Neural cell (in vitro differentiated cells): ENCODE measurements around the gene MLPH. TPM values are rescaled to one million over a fixed set of nuclear protein-coding genes. Genes with fewer than 3 reads are reported as not detected.

ENCODE experiments used
- H2AFZ ChIP-seq: fragments of 200-600, 300-800 bp; sonication (generic), shearing (Covaris generic); 2 replicates; pipeline ENCODE4 v1.6.0; 2014; ENCODE audit warnings: low read depth, mild to moderate bottlenecking, antibody characterized with exemption, low read length, moderate library complexity
- H3F3A ChIP-seq: fragments of 200-600 bp; shearing (Covaris generic); 2 replicates; pipeline ENCODE4 v1.6.1; 2016; ENCODE audit warnings: mild to moderate bottlenecking, moderate library complexity, mixed read lengths, antibody characterized with exemption, low read length; ENCODE audit not compliant: insufficient read depth, poor library complexity, severe bottlenecking
- H3K27ac ChIP-seq: fragments of 200-600, 300-800 bp; sonication (generic), shearing (Covaris generic); 2 replicates; pipeline ENCODE4 v1.5.1; 2014; ENCODE audit warnings: mild to moderate bottlenecking, low read length, moderate library complexity
- H3K27me3 ChIP-seq: fragments of 300-800, 200-600 bp; sonication (generic), shearing (Covaris generic); 2 replicates; pipeline ENCODE4 v1.6.0; 2014; ENCODE audit warnings: mild to moderate bottlenecking, low read depth, low read length, moderate library complexity; ENCODE audit not compliant: insufficient read depth
- H3K36me3 ChIP-seq: fragments of 300-800, 200-600 bp; sonication (generic), shearing (Covaris generic); 2 replicates; pipeline ENCODE4 v1.5.1; 2014; ENCODE audit warnings: mild to moderate bottlenecking, antibody characterized with exemption, low read length, moderate library complexity; ENCODE audit not compliant: insufficient read depth
- H3K4me2 ChIP-seq: fragments of 300-800, 200-600 bp; sonication (generic), shearing (Covaris generic); 2 replicates; pipeline ENCODE4 v1.6.0; 2014; ENCODE audit warnings: mild to moderate bottlenecking, low read length
- H3K4me3 ChIP-seq: fragments of 300-800, 200-600 bp; sonication (generic), shearing (Covaris generic); 2 replicates; pipeline ENCODE4 v1.5.1; 2014; ENCODE audit warnings: mild to moderate bottlenecking, low read length, moderate library complexity
- H3K79me2 ChIP-seq: fragments of 200-600 bp; shearing (Covaris generic); replicated peaks from 2 replicates; pipeline ENCODE4 v1.6.0; 2014; ENCODE audit warnings: mild to moderate bottlenecking, low read length, moderate library complexity; ENCODE audit not compliant: insufficient read depth
- H3K9ac ChIP-seq: fragments of 300-800, 200-600 bp; sonication (generic), shearing (Covaris generic); 2 replicates; pipeline ENCODE4 v1.6.1; 2016; ENCODE audit warnings: mild to moderate bottlenecking, low read length, mixed read lengths
- H3K9me2 ChIP-seq: fragments of 200-600 bp; shearing (Covaris generic); 2 replicates; pipeline ENCODE4 v1.6.1; 2016; ENCODE audit warnings: mild to moderate bottlenecking, low read length, mixed read lengths; ENCODE audit not compliant: insufficient read depth
- H3K9me3 ChIP-seq: fragments of 200-600, 300-800 bp; sonication (generic), shearing (Covaris generic); 2 replicates; pipeline ENCODE4 v1.6.1; 2016; ENCODE audit warnings: mild to moderate bottlenecking, mixed run types, low read length, moderate library complexity, mixed read lengths
- H4K20me1 ChIP-seq: fragments of 200-600 bp; shearing (Covaris generic); 2 replicates; pipeline ENCODE4 v1.6.1; 2016; ENCODE audit warnings: mild to moderate bottlenecking, mixed run types; ENCODE audit not compliant: insufficient read depth
- CTCF ChIP-seq: fragments of 450-650 bp; IDR thresholded peaks from 2 replicates; pipeline ENCODE4 v1.5.1; 2014; ENCODE audit warnings: antibody characterized with exemption, mild to moderate bottlenecking, moderate library complexity; ENCODE audit not compliant: poor library complexity, severe bottlenecking
- EP300 ChIP-seq: fragments of 450-650 bp; conservative IDR thresholded peaks from 2 replicates; pipeline ENCODE4 v1.6.1; 2014; ENCODE audit warnings: antibody characterized with exemption, mild to moderate bottlenecking, moderate library complexity; ENCODE audit not compliant: poor library complexity, severe bottlenecking
- EZH2 ChIP-seq: fragments of 200-600, 300-800 bp; shearing (Covaris generic), sonication (generic); IDR thresholded peaks from 2 replicates; pipeline ENCODE4 v1.6.1; 2014; ENCODE audit warnings: antibody characterized with exemption, low read length, borderline replicate concordance, mild to moderate bottlenecking; ENCODE audit not compliant: insufficient read depth, poor library complexity, severe bottlenecking
- MXI1 ChIP-seq: fragments of 450-650 bp; conservative IDR thresholded peaks from 2 replicates; pipeline ENCODE4 v1.6.1; 2014; ENCODE audit warnings: antibody characterized with exemption, mild to moderate bottlenecking; ENCODE audit not compliant: poor library complexity, severe bottlenecking
- POLR2AphosphoS5 ChIP-seq: IDR thresholded peaks from 2 replicates; pipeline ENCODE4 v1.6.1; 2012
- RAD21 ChIP-seq: fragments of 450-650 bp; conservative IDR thresholded peaks from 2 replicates; pipeline ENCODE4 v1.6.1; 2014; ENCODE audit warnings: antibody characterized with exemption, mild to moderate bottlenecking, moderate library complexity
- REST ChIP-seq: IDR thresholded peaks from 2 replicates; pipeline ENCODE4 v1.6.1; 2012; ENCODE audit warnings: borderline replicate concordance
- SMC3 ChIP-seq: fragments of 450-650 bp; conservative IDR thresholded peaks from 2 replicates; pipeline ENCODE4 v1.6.1; 2014; ENCODE audit warnings: antibody characterized with exemption, mild to moderate bottlenecking, moderate library complexity; ENCODE audit not compliant: poor library complexity
- TAF1 ChIP-seq: IDR thresholded peaks from 2 replicates; pipeline ENCODE4 v1.6.1; 2012; ENCODE audit warnings: low read depth
- polyA plus RNA-seq: library from polyadenylated mRNA; depleted of rRNA; stranded (reverse); fragments of >200 nt; gene quantifications from 2 replicates; pipeline ENCODE4 v1.2.3, GENCODE V29; 2014

MLPH gene
- polyA plus RNA-seq, 1 donor from 2014 or later = not detected

- no peaks in the 10 kb centered on the region for H3K36me3 ChIP-seq
- H2AFZ ChIP-seq = no peak overlapping the region
- H3K9me3 ChIP-seq = no peaks in the 10 kb centered on the region
- peaks cover 64% of the 10 kb centered on the region for H3K27me3 ChIP-seq
- no peaks in the 10 kb centered on the region for H3K9me2 ChIP-seq
- no peak overlapping the region for H3K9ac ChIP-seq
- no peaks in the 10 kb centered on the region for H3K79me2 ChIP-seq
- H3K4me3 ChIP-seq = no peak overlapping the region
- H3K4me2 ChIP-seq = no peak overlapping the region
- H4K20me1 ChIP-seq = no peaks in the 10 kb centered on the region
- no peak for TF ChIP-seq CTCF
- TF ChIP-seq REST = no peak
- no peak for TF ChIP-seq SMC3
- no peak for TF ChIP-seq RAD21
- no peak for TF ChIP-seq MXI1
- no peak for TF ChIP-seq EZH2
- TF ChIP-seq TAF1 = no peak
- no peak for TF ChIP-seq EP300
- no peak for TF ChIP-seq POLR2AphosphoS5
- H3F3A ChIP-seq = no peaks in the 10 kb centered on the region
- no peak overlapping the region for H3K27ac ChIP-seq
Observed at GRCh38 chr2:237480988-237481525, 6.0 kb upstream of the MLPH start.

GRCh38 chr2:237482485-237482884, 4.6 kb upstream of the MLPH start:
- H3K36me3 ChIP-seq = no peaks in the 10 kb centered on the region
- no peaks in the 10 kb centered on the region for H3F3A ChIP-seq
- no peak overlapping the region for H3K9ac ChIP-seq
- H3K79me2 ChIP-seq = no peaks in the 10 kb centered on the region
- H3K27me3 ChIP-seq = peaks cover 69% of the 10 kb centered on the region
- no peak overlapping the region for H3K4me3 ChIP-seq
- H3K27ac ChIP-seq = no peak overlapping the region
- H3K9me3 ChIP-seq = no peaks in the 10 kb centered on the region
- H4K20me1 ChIP-seq = no peaks in the 10 kb centered on the region
- H3K4me2 ChIP-seq = no peak overlapping the region
- TF ChIP-seq TAF1 (no peak), REST (no peak), CTCF (no peak), EP300 (no peak), SMC3 (no peak), MXI1 (no peak), EZH2 (no peak), POLR2AphosphoS5 (no peak), RAD21 (no peak)
- no peak overlapping the region for H2AFZ ChIP-seq
- no peaks in the 10 kb centered on the region for H3K9me2 ChIP-seq
